ENCODE results near the gene OR1A1. TPM values are rescaled to one million over a fixed set of nuclear protein-coding genes. Genes with fewer than 3 reads are reported as not detected.
"Not testable (repeated sequence)": the region's sequence is repeated elsewhere in the genome, so short reads cannot be mapped to it uniquely, and the experiment has no call there.

Gene OR1A1
- not detected for total RNA-seq
- long read RNA-seq = 0 reads

DNA sequence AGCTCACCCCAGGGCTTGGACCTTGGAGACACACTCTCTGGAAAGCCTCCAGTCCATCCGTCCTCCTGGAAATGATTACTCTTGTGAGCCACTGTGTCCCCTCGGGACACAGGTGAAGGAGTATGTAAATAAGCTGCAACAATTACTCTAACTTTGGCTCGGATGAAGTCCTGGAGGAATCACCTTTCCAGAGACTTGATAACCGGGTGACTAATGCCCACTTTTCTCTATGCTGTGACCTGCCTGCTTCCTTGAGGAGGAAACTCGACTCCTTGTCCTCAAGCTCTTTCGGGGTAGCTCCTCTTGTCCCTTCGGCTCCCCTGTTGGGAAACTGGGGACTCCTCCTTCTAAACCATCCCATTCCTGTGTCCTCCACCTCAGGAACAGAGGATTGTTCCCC, at the start of gene OR1A1:
Gene OR1A1 (plus strand): TSS at position 301 of the 400 bp plus-strand sequence. CDS start 7,954 bp downstream, outside the sequence.
- DNase-seq (ENCODE audit: low spot score) = no peak
- intact Hi-C loops (cut with DNase I) = no loop called here

DNA sequence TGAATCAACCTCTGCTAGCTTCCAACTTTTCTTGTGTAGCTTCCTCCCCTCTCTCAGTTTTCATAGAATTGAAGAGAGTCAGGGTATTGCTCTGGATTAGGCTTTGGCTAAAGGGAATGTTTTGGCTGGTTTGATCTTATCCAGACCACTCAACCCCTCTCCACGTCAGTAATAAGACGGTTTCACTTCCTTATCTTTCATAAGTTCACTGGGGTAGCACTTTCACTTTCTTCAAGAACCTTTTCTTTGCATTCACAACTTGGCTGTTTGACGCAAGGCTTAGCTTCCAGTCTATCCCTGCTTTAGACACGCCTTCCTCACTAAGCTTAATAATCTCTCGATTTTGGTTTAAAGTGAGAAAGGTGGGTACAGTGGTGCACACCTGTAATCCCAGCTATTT, 39.9 kb upstream of the OR1A1 start:
- intact Hi-C loops (cut with DNase I) = no loop called here
- DNase-seq (ENCODE audit: low spot score) = no peak

DNA sequence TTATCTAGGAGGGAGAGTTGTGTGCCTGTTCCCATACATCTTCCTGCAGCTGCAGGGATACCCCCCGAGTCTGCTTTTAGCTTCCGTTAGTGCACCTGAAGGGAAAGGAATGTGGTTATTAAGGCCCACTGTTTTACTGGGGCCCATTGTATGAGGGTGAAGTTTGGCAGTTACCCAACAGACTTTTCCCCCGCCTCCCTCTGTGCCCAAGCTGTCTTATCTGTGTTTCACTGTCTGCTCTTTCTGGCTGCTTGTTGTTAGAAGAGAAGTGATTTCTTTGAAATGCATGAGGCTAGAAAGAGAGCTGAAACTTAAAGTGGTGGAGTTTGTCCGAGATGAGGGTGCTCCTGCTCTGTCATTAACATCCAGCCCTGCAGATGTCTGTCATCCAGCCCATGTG, 17.5 kb upstream of the OR1A1 start:
- intact Hi-C loops (cut with DNase I) = no loop called here
- no peak for DNase-seq (ENCODE audit: low spot score)

GRCh38 chr17:3197219-3197618, 10.2 kb upstream of the OR1A1 start, which contains the start of gene OR1A2:
TSS of gene OR1A2 (plus strand) at chr17:3197519. CDS start at chr17:3197519, 0 bp downstream.
- DNase-seq (ENCODE audit: low spot score) = no peak
- intact Hi-C loops (cut with DNase I) = no loop called here

DNA sequence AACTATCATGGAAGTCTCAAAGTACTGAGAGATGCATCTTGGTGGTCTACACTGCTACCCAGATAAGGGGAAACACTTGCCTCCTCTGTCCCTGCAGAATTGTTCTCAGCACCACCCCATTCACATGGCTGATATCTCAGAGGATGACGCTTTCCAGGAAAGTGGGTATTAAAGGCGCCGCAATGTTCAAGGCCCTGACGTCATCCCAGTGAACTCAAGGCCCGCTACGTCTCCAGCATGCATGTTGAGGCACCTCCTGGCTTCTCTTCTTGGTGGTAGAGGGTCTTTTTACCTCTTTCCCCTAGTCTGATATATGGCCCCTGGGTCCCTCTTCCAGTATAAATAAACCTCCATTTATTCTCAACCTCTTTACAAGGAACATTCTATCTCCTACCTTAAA, 1.0 kb downstream of the OR1A1 start:
- no peak for DNase-seq (ENCODE audit: low spot score)
- intact Hi-C loops (cut with DNase I) = no loop called here

DNA sequence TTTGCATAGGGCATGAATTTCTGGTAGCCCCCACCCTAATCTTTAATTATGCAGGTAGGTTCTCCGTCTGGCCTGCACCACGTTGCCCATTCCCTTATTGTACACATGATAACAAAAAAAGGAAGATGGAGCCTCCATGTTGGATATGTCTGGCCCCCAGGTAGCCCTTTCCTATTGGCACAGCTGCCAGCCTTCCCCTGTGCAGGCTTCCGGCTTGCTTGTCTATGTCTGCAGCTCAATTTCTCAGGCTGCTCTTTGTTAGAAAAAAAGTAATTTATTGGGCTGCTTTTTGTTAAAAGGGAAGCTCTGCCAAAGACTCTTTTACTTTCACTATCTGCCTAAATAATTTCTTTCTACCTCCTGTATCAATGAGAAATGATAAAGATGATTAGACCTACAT, 5.5 kb downstream of the OR1A1 start:
- DNase-seq (ENCODE audit: low spot score) = no peak
- intact Hi-C loops (cut with DNase I) = no loop called here

DNA sequence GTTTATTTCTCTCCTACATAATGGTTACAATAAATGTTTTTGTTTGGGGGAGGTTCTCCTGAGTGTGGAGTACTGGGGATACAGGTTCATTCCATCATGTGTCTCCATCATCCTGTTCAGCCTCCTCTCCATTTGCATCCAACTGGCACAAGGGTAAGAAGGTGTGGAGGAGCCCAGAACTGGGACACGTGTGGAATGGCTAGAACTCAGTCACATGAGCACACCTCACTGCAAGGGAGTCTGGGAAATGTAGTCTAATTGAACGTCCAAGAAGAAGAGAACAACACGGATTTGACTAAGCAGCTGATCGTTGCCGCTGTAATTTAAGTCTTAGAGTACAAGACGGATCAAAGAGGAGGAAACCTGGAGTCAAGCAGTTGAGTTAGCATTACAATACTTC, 6.1 kb downstream of the OR1A1 start:
- intact Hi-C loops (cut with DNase I) = no loop called here
- no peak for DNase-seq (ENCODE audit: low spot score)

GRCh38 chr17:3219978-3220377, 12.5 kb downstream of the OR1A1 start:
- DNase-seq (ENCODE audit: low spot score); intact Hi-C loops (cut with DNase I): not testable (repeated sequence)

- intact Hi-C loops (cut with DNase I) = no loop called here
- DNase-seq (ENCODE audit: low spot score) = no peak
Observed at GRCh38 chr17:3221850-3222249, 14.4 kb downstream of the OR1A1 start.

- no peak for DNase-seq (ENCODE audit: low spot score)
- intact Hi-C loops (cut with DNase I) = no loop called here
Observed at GRCh38 chr17:3222505-3222904, 15.0 kb downstream of the OR1A1 start.

DNA sequence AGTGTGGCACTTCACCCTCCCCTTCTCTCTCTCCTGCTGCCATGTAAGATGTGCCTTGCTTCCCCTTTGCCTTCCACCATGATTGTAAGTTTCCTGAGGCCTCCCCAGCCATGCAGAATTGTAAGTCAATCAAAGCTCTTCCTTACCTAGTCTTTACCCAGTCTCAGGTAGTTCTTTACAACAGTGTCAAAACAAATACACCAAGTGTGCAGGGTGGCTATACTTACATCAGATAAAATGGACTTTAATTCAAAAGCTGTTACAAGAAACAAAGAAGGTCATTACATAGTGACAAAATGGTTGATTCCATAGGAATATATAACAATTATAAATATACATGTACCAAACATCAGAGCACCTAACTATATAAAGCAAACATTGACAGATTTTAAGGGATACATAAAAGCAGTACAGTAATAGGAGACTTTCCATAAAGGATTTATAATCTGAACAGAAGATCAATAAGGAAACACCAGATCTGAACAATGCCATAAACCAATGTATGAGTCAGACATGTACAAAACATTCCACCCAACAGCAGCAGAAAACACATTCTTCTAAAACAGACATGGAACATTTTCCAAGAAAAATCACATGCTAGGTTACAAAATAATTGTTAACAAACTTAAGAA, 17.4 kb downstream of the OR1A1 start:
- DNase-seq (ENCODE audit: low spot score); intact Hi-C loops (cut with DNase I): not testable (repeated sequence)

GRCh38 chr17:3232300-3232699, 24.8 kb downstream of the OR1A1 start:
- intact Hi-C loops (cut with DNase I); DNase-seq (ENCODE audit: low spot score): not testable (repeated sequence)

GRCh38 chr17:3238685-3239084, 31.2 kb downstream of the OR1A1 start:
- intact Hi-C loops (cut with DNase I); DNase-seq (ENCODE audit: low spot score): not testable (repeated sequence)

- intact Hi-C loops (cut with DNase I); DNase-seq (ENCODE audit: low spot score): not testable (repeated sequence)
Observed at GRCh38 chr17:3241044-3241443, 33.6 kb downstream of the OR1A1 start.

DNA sequence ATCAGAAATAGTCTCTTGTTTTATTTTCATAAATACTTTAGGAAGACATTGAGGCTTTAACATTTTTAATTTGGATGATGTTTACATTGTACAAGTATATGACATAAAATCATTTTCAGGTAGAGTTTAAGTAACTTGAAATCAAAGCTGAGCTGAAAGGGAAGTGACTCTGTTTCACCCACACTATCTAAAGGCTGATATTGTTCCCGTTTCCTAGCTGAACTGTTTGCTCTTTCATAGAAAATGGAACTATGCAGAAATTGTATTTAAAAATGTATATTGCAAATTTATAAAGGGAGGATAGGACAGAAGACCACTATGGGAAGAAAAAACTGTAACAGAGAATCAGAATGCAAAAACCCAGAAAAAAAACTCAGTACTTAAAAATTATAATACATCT, 37.4 kb downstream of the OR1A1 start:
- not testable (repeated sequence) for DNase-seq (ENCODE audit: low spot score)

DNA sequence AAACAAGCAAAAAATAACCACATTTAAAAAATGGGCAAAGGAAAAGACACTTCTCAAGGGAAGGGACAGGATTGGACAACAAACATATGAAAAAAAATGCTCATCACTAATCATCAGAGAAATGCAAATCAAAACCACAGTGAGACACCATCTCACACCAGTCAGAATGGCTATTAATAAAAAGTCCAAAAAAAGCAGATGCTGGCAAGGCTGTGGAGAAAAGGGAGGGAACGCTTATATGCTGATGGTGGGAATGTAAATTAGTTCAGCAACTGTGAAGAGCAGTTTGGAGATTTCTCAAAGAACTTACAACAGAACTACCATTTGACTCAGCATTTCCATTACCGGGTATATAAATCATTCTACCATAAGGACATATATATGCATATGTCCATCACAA, 41.5 kb downstream of the OR1A1 start:
- DNase-seq (ENCODE audit: low spot score); intact Hi-C loops (cut with DNase I): not testable (repeated sequence)

More for the DNA sequence above, 37.4 kb downstream of the OR1A1 start:
- intact Hi-C loops (cut with DNase I) = not testable (repeated sequence)

DNA sequence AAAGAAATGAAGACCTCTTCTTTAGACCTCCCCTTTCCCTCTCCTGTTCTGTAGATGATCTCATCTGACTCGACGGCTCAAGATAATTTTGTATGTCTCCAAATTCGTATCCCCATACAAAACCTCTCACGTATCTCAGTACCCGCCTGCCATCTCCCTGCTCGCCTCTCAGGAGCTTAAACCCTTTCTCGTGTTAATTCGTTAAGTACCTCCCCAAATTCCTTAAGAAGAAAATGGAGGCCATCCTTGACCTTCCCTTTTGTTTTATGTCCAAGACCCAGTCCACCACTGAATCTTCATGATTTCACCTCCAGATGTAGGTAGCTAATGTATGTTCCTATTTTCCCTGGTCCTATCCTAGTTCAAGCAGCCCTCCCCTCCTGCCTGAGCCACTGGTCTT, 49.1 kb downstream of the OR1A1 start:
- intact Hi-C loops (cut with DNase I) = no loop called here

GRCh38 chr17:3260163-3260562, 52.7 kb downstream of the OR1A1 start:
- DNase-seq (ENCODE audit: low spot score) = no peak
- intact Hi-C loops (cut with DNase I) = no loop called here

More for the DNA sequence above, 49.1 kb downstream of the OR1A1 start:
- DNase-seq (ENCODE audit: low spot score) = no peak

DNA sequence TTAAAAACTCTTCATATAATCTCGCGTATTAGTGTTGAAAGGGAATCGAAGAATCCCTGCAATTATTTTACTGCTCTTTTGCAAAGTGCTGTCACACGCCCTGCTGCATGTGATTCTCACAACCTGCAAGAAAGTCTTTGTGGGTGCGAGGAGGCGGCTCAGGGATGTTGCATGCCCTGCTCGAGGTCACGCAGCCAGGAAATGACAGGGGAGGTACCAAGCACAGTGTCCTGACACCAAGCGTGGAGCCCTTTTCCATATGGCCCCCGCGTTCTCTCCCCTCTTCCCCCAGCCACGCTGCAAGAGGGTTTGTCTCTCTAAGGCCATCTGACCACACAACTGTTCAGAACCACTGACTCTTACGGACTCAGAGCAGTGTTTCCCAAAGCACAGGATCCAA, 53.1 kb downstream of the OR1A1 start:
- DNase-seq (ENCODE audit: low spot score) = no peak
- intact Hi-C loops (cut with DNase I) = no loop called here
